Stimulated activated CD4-positive, alpha-beta T cell treated with anti-CD3 and anti-CD28 coated beads, Interleukin-15, amount 100 ng/mL, for 1 hour (primary cell): Measurements from ENCODE around the gene CORO2B.
A peak's percentile ranks its signal among the peaks of the same experiment; 100 is the strongest.
"Not testable (repeated sequence)": the region's sequence is repeated elsewhere in the genome, so short reads cannot be mapped to it uniquely, and the experiment has no call there.

Source experiments
- DNase-seq, 2 donors: peaks; one replicate each; pipeline ENCODE4 v3.0.0-alpha.2; 2020; ENCODE audit warnings: low read depth in 1 of 2, low spot score in 1 of 2

Gene CORO2B

DNA sequence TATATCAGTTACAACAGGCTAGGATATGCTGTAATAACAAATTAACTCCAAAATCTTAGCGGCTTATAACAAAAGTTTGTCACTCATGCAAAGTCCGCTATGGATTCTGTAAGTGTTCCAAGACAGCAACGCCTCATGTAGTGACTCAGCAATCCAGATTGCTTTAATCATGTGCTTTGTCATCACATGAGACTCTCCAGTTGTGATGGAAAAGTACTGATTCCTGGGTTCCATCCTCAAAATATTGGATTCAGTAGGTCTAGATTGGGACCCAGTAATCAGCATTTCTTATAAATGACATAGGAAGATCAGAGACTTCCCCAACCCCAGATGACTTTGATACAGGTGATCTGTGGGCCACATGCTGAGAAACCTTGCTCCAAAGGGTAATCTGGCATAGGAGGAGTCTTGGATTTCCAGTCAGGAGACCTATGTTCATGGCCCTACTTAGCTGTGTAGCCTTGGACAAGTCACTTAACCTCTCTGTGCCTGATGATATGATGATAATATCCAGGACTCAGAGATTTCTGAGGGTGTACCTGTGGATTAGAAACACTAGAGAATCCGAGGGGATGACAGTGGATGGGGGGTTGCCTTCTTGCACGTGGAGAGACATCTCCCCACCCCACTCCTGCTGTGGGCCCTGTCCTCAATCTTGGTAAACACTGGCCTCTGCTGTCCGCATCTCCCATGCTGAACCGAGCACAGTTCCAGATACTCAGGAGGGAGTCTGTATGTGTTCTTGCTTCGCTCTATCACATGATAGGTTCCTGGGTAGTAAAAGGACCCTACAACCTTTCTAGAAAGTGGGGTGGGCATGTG, 65.5 kb downstream of the CORO2B start:
- no peak for DNase-seq

DNA sequence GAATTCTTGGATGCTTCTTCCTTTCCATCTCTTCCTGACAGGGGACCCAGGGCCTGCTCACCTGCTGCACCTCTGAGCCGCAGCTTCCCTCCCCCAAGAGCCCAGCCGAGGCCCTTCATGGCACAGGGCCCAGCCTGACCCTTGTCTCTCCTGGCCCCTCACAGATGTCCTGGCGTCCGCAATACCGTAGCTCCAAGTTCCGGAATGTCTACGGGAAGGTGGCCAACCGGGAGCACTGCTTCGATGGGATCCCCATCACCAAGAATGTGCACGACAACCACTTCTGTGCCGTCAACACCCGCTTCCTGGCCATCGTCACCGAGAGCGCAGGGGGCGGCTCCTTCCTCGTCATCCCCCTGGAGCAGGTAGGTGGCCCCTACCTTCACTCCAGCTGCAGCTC, 66.2 kb downstream of the CORO2B start:
- DNase-seq, result no peak

DNA sequence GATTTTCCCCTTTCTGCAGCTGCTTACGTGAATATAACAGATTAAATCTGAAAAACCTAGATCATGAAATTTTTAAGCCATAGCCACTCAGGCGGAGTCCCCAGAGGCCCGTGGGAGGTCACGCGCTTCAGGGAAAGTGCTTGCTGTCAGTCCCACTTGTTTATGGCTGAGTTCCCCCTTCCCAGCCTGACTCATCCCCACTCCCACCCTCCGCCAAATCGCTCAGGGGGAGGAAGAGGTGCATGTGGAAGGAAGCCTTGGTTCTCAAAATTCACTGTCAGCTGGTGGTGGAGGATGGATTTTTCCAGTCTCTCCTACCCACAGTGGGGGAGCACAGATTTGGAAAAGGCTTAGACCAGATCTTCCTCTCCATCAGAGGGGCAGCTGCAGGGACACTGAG, 67.4 kb downstream of the CORO2B start:
- no peak for DNase-seq

DNA sequence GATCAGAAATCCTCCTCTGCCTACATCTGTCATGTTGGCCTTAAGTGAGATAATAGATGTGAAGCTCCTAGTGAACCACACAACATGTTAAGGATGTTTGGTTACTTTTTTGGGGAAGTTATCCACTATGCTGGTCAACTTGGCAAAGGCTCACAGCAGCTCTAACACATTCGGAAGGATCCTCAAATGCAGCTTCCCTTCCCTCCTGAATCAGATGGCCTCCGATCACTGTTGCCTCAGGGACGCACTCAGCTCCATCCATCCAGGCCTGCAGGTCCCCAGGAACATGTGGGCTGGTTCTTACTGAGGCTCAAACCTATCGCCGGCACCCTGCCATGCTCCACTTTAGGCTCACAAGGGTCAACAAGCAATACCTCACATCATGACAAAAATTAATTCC, 67.9 kb downstream of the CORO2B start:
- DNase-seq, result no peak

DNA sequence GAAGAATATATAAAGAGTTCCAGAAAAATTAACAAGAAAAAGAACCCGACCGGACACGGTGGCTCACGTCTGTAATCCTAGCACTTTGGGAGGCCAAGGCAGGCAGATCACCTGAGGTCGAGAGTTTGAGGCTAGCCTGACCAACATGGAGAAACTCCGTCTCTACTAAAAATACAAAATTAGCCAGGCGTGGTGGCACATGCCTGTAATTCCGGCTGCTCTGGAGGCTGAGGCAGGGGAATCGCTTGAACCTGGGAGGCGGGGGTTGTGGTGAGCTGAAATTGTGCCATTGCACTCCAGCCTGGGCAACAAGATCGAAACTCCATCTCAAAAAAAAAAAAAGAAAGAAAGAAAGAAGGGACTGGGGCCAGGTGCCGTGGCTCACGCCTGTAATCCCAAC, 68.6 kb downstream of the CORO2B start:
- DNase-seq, result not testable (repeated sequence)

DNA sequence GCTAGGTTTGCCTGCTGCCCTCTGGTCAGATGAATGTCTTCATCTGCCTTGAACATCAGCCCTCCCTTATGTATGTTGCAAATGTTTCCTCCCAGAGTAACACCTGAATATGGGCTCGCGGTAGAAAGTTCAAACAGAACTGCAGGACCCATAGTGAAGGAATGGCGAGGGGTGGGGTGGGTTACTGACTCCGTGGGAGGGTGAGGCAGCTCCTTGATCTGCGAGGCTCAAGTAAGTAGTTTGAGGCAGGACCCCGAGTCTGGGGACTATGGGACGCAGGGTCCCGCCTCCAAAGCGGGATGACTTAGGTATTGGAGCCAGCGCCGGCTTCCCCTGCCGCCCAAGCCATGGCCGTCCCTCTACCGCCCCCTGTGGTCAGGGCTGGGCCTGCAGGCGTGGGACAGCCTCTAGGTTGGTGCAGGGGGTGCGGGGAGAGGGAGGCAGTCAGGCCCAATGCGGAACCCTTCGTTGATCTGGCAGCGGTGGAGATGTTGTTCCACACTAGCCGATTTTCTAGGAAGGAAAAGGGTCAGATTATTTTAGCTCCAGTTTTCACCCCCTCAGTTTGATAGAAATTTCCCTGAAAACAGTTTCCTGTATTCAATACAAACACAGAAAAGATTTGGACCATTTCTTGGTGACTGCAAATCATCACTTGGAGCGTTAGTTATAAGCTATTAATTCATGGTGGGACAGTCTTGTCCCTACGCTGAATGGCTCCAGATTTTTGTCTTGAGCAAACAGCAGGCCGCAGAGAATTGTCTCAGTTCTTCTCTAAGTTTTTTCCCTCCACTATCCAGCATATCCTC, 72.3 kb downstream of the CORO2B start:
- peak in 1 of 2 donors; percentile 28 for DNase-seq

DNA sequence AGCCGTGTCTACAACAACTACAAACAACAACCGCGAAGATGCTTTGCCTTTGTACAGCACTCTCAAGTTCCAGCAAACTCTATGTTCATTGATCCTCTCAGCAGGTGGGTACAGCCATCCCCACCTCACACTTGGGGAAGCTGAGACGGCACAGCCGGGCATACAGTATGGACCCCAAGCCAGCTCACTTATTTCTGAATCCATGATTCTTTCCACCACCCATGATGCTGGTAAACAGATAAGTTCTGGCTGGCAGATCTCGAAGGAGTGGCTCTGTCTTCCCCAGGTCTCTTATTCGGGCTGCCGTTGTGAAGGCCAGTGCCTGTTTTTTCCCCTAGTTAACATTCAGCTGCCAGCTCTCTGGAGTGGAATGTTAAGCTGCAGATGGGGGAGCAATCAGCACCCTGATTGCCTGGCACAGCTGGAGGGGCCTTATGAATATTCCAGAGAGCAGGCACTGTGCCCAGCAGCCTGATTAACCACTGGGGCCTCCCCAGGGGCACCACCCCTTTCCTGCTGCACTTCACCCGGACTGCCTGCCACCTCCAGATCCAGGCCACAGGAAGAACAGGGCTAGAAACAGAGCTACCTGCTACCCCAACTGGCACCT, 73.2 kb downstream of the CORO2B start:
- no peak for DNase-seq

DNA sequence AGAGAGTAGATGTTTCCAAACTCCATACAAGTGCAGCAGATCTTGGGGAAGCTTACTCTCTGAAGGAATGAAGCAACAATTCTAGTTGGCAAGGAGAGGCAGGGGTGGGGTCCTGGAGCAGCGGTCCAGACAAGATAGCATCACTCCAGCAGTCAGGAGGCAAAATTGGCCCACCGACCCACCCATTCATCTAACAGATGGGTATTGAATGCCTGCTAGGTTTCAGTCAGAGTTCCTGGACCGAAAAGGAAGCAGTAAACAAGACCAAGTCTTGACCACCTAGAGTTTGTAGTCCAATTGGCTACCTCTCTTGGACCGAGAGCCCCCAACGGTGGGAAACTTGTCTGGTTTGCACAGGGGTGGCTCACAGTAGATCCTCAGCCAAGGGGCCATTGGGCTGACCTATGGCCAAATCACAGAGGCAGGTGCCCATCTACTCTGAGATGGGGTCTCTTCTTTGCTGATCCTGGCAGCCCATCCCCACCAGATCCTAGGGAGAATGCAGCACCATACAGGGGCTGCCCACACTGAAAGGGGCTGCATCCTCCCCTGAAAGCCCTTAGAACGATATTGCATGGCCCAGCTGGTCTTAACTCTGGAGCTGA, 74.3 kb downstream of the CORO2B start:
- no peak for DNase-seq

DNA sequence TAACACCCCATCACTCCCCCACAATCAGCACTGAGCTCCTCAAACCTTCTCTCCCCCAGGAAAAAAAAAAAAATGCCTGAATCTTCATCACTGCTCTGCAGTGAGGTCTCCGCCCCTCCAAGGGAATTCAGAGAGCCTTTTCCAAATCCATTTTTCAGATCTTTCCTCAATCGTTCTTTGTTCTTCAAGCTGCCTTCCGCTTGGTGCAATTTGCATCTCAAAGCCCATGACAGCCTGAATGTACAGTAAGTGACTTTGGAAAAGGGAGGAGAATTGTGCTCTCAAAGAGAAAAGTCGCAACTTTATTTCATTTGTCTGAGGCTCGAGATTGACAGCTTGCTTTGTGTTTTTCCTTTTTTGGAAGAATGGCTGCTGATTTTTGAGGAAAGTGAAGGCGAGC, 75.0 kb downstream of the CORO2B start:
- no peak for DNase-seq

DNA sequence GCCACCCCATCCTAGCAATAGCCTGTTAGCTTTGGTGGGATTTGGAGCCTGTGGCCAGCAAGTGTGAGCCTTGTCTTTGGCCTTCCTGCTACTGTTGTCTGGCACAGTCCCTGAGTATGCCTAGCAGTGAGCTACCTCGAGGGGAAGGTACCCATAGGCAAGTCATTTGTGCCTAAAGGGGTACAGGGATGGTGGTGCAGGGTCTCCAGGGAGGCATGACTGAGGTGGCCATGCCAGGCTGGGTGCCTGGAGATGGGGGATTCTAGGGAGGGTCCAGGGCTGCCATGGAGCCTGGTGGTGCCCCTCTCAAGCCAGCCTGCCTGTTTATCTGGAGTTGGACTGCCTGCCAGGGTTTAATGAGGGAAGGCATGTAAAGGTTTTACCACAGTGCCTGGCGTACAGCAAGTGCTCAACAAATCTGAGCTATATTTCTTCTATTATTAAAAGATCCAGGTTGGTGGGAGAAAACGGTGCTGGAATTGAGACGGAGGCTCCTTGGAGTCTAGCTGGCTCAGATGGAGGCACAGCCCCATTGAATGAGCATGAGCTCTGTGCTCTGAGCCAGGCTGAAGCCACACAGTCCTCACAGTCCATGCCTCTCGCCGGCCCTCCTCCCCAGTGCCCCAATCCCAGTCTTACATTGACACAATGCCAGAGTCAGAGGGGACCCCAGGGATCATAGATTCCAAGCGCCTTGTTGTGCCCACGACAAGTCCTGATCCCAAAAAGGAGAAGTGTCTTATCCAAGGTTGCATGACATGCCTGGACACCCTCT, 76.2 kb downstream of the CORO2B start:
- DNase-seq, result no peak

DNA sequence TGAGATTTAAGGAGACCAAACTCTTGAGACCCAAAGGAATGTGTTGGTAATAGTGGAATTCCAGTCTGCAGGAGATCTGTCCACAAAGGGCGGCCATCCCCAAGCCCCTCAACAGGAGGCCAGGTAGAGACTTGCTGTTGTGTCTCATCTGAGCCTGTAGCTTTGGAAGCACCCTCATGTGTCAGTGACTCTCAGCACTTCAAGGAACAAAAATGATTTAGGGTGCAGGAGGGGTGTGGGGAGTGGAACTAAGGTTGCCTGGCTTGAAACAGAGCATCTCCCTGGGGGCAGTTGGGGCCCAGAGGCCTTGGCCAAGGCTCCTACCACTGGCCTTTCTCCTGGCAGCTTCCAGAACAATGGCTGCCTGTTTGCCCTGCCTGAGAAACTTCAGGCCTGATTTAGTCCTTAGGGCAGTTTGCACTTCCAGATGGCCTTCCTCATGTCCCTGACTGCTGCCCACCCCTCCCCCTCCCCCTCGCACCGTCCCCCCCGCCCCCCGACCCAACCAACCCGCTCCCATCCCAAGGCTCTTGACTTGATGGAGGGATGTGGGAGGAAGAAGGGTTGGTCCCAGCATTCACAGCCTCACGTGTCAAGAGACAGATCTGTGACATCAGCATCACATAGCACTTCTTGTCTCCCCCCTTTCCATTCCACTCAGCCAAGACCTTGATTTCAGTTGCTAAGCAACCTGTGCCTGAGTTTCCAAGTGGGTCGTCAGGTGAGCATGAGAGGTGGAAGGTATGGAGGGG, 77.1 kb downstream of the CORO2B start:
- no peak for DNase-seq

DNA sequence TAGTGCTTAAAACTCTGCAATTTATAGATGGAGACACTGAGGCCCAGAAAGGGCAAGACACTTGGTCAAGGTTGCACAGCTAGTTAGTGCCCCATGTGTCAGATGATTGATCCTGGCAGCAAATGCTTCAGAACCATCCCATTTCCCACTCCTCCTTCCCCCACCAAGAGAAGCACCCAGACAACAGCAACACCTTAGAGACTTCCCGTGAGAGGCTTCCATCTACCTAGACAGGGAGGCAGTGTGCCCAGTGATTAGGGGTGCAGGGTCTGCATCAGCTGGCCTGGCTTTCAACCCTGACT, 77.6 kb downstream of the CORO2B start:
- DNase-seq, result no peak

DNA sequence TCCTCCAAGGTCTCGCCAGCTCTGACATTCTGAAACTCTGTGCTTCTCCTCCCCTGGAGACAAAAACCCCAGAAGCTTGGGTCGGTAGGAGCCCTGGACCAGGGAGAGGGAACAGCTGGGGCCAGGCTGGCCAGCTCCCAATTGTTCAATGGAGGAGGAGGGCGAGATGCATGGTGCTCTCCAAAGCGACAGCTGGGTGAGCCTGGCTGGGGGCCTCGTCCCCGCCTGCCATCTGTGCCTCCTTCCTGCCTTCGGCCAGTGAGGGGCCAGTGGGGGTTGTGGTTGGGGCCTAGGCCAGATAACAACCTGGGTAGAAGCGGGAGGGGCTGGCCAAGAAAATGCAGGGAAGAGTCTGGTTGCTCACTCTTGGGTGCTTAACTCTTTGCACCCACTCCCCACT, 79.4 kb downstream of the CORO2B start:
- no peak for DNase-seq

DNA sequence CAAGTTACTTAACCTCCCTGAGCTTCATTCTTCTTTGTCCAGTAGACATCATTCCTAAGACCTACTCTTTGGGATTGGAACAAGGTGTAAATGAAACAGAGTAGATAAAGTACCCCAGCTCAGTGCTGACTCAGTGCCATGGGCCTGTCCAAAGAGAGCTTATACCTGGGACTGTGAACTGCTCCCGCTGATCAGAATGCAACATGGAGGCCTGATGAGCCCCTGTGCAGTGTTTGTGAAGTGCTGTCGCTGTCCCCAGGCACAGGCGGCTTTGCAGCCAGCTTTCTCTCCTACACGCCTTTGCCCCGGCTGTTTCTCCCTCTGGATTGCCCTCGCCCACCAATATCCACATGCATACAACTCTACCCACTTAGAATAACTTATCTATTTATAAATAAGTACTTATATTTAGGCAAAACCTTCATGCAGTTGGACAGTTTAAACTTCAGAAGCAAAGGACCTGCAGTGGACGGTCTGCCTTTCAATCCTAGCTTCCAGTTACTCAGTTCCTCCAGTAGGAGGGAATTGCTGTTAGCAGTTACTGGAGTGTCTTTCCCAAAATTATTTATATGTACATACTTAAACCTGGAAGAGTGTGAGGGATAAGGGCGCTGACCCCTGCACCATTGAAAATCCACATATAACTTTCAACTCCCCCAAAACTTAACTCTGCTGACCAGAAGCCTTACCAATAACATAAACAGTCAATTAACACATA, 80.0 kb downstream of the CORO2B start:
- DNase-seq, result no peak

DNA sequence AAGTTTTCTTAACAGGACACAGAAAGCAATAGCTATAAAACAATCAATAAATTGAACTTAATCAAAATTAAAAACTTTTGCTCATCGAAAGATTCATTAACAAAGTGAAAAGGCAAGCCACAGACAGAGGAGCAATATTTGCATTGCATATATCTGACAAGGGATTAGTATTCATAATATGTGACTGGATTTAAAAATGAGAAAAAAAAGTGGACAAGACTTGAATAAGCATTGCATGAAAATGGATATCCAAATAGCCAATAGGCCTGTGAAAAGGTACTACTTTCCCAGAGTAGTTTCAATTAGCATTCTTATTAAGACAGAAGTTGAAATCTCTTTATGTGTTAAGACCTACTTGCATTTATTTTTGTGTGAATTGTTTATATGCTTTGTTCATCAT, 84.7 kb downstream of the CORO2B start:
- DNase-seq, result no peak

DNA sequence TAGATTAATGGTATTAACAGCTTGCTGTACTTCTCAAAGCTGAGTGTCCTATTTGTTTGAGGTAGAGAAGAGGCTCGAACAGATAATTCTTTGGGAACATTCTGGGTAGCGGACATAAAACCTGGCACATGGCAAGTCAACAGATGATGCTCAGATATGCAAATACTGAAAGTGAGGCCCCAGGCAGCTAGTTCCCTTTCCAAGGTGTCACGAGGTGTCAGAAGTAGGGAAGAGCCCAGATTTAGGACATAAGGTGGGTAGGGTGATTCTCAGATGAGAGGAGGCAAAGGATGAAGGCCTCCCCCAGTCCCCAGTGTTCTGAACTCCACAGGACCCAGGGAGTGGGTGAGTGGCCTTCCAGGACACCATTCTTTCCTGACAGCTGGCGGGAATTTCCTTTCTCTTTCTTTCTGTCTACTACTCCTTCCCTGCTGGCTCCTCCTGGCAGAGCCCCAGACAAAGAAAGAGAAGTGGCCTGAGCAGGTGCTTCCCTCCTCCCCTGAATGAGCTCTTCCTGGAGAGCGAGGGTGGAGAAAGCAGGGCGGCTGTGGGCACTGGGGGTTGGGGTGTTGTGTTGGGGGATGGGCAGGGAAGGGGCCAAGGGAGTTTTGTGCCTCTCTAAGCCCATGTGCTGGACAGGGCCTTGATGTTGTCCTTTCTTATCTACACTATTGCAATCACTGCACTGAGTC, 87.5 kb downstream of the CORO2B start:
- no peak for DNase-seq

DNA sequence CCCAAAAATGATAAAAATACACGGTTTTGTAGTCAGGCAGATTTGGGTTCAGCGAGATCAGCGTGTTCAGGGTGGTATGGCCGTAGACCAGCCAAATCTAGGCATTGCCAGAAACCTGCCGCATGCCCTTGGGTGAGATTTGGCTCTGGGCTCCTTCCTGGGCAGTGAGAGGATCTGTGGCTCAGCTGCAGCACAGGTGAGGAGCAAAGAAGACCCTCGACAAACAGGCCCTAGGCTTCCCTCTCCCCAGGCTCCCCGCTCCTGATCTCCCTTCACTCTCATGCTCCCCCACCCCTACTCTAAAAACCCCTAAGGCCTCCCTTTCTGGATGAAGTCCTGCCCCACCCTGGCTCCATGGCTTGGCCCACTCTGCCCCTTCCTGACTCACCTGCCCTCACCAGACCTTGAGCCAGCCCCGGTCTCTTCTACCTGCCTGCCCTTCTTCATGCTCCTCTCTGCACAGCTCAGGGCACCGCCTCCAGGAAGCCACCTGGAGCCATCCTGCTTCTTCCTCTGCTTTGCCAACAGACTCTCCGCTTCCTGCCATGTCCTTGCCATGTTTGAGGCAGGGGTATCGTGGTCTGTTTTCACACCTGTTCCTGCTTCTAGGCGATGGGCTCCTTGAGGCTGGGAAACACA, 88.1 kb downstream of the CORO2B start:
- DNase-seq, result no peak

DNA sequence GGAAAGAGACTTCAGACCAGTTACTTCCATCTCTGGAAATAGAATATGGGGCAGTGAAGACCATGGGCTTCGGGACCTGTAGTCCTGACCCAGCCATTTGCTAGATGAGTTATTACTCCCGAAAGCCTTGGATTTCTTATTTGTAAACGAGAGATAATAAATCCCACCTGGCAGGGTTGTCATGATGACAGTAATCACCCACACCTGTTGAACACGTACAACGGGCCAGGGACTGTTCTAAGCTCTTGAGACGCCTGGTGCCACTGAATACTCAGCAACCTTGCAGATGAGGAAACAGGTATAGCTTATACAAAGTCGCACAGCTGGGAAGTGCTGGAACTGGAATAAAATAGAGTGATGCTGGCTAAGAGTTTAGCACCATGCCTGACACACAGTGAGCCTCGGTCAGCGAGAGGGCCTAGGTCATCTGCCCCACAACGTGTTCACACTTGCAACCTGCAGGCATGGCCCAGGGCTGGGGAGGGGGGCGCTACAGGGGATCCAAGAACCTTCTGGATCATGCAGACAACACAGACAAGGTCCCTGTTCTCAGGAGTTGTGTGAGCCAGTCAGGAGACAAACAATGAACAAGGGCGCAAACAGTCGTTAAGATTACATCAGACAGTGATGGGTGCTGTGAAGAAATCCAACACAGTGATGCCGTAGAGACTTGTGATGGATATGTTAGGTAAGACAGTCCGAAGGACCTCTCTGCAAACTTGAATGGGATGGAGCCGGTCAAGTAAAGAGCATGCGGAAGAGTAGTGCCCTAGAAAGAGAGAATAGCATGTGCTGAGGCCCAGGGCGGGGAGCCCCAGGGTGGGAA, 89.2 kb downstream of the CORO2B start:
- DNase-seq, result no peak
